Measurements from ENCODE around the gene ARSK.

The ARSK gene

GRCh38 chr5:95528565-95528964, 26.3 kb upstream of the ARSK start:
- no peak overlapping the region for H3K27ac ChIP-seq (ENCODE audit: low read depth, low read length)
- H3K9ac ChIP-seq (ENCODE audit: low read depth in 1 of 2, low read length in 2 of 2), result no peak overlapping the region
- H3K4me3 ChIP-seq (ENCODE audit: low read depth in 1 of 2, low read length in 2 of 2), result no peak overlapping the region
- no peaks in the 10 kb centered on the region for H3K27me3 ChIP-seq (ENCODE audit: control insufficient read depth in 1 of 2, insufficient read depth in 2 of 2, low read length in 2 of 2)
- no peaks in the 10 kb centered on the region for H3K4me1 ChIP-seq (ENCODE audit: control insufficient read depth in 1 of 2, insufficient read depth in 2 of 2, low read length in 2 of 2)
- H3K36me3 ChIP-seq (ENCODE audit: control insufficient read depth in 1 of 2, insufficient read depth in 2 of 2, low read length in 2 of 2), result peaks cover 22 to 50% of the 10 kb centered on the region in 2 donors
- no peaks in the 10 kb centered on the region for H3K9me3 ChIP-seq (ENCODE audit: control insufficient read depth in 1 of 2, low read length in 2 of 2)

GRCh38 chr5:95530416-95530815, 24.5 kb upstream of the ARSK start:
- Histone ChIP-seq H3K4me1 (ENCODE audit: control insufficient read depth in 1 of 2, insufficient read depth in 2 of 2, low read length in 2 of 2) (no peaks in the 10 kb centered on the region), H3K9ac (ENCODE audit: low read depth in 1 of 2, low read length in 2 of 2) (no peak overlapping the region), H3K27ac (ENCODE audit: low read depth, low read length) (no peak overlapping the region), H3K27me3 (ENCODE audit: control insufficient read depth in 1 of 2, insufficient read depth in 2 of 2, low read length in 2 of 2) (no peaks in the 10 kb centered on the region), H3K4me3 (ENCODE audit: low read depth in 1 of 2, low read length in 2 of 2) (no peak overlapping the region), H3K9me3 (ENCODE audit: control insufficient read depth in 1 of 2, low read length in 2 of 2) (no peaks in the 10 kb centered on the region), H3K36me3 (ENCODE audit: control insufficient read depth in 1 of 2, insufficient read depth in 2 of 2, low read length in 2 of 2) (peaks cover 20 to 45% of the 10 kb centered on the region in 2 donors)

DNA sequence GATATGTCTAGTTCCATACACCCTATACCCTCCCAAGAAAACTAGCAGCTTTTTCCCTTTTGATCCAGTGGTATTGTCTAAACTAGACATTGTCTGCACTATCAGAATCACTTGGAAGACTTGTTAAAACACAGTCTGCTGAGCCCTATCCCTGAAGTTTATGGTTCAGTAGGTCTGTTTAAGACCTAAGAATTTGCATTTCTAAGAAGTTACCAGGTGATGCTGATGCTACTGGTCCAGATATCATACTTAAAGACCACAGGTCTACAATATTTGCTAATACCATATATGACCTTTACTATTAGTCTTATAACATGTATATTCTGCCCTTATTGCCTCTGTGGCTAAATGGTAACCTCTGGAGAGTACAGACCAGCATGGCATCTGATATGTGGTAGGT, 23.4 kb upstream of the ARSK start:
- H3K27ac ChIP-seq (ENCODE audit: low read depth, low read length), result no peak overlapping the region
- no peak overlapping the region for H3K9ac ChIP-seq (ENCODE audit: low read depth in 1 of 2, low read length in 2 of 2)
- H3K27me3 ChIP-seq (ENCODE audit: control insufficient read depth in 1 of 2, insufficient read depth in 2 of 2, low read length in 2 of 2), result no peaks in the 10 kb centered on the region
- no peaks in the 10 kb centered on the region for H3K9me3 ChIP-seq (ENCODE audit: control insufficient read depth in 1 of 2, low read length in 2 of 2)
- no peaks in the 10 kb centered on the region for H3K4me1 ChIP-seq (ENCODE audit: control insufficient read depth in 1 of 2, insufficient read depth in 2 of 2, low read length in 2 of 2)
- no peak overlapping the region for H3K4me3 ChIP-seq (ENCODE audit: low read depth in 1 of 2, low read length in 2 of 2)
- peaks cover 23 to 50% of the 10 kb centered on the region in 2 donors for H3K36me3 ChIP-seq (ENCODE audit: control insufficient read depth in 1 of 2, insufficient read depth in 2 of 2, low read length in 2 of 2)

GRCh38 chr5:95532415-95532814, 22.5 kb upstream of the ARSK start:
- Histone ChIP-seq H3K27ac (ENCODE audit: low read depth, low read length) (no peak overlapping the region), H3K9ac (ENCODE audit: low read depth in 1 of 2, low read length in 2 of 2) (no peak overlapping the region), H3K4me3 (ENCODE audit: low read depth in 1 of 2, low read length in 2 of 2) (no peak overlapping the region), H3K36me3 (ENCODE audit: control insufficient read depth in 1 of 2, insufficient read depth in 2 of 2, low read length in 2 of 2) (peaks cover 19 to 53% of the 10 kb centered on the region in 2 donors), H3K4me1 (ENCODE audit: control insufficient read depth in 1 of 2, insufficient read depth in 2 of 2, low read length in 2 of 2) (no peaks in the 10 kb centered on the region), H3K27me3 (ENCODE audit: control insufficient read depth in 1 of 2, insufficient read depth in 2 of 2, low read length in 2 of 2) (no peaks in the 10 kb centered on the region), H3K9me3 (ENCODE audit: control insufficient read depth in 1 of 2, low read length in 2 of 2) (no peaks in the 10 kb centered on the region)

DNA sequence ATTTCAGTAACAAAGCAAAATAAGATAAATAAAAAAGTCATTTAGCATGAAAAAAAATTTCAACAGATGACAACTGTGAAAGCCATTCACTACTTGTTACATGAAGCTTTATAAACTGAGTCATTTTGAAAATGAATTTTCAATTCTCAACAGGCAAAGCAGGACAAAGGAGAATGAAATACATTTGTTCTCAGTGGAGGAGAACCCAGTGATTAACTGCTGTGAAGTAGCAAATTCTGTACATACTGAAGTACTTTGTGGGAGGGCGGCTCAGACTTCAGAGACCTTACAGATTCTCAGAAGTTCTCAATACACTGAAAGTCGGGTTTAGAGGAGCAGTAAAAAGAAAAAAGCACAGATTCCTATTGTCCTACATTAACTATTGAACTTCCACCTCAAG, 21.8 kb upstream of the ARSK start:
- Histone ChIP-seq H3K36me3 (ENCODE audit: control insufficient read depth in 1 of 2, insufficient read depth in 2 of 2, low read length in 2 of 2) (peaks cover 19 to 53% of the 10 kb centered on the region in 2 donors), H3K27me3 (ENCODE audit: control insufficient read depth in 1 of 2, insufficient read depth in 2 of 2, low read length in 2 of 2) (no peaks in the 10 kb centered on the region), H3K4me3 (ENCODE audit: low read depth in 1 of 2, low read length in 2 of 2) (no peak overlapping the region), H3K9me3 (ENCODE audit: control insufficient read depth in 1 of 2, low read length in 2 of 2) (no peaks in the 10 kb centered on the region), H3K27ac (ENCODE audit: low read depth, low read length) (no peak overlapping the region), H3K9ac (ENCODE audit: low read depth in 1 of 2, low read length in 2 of 2) (no peak overlapping the region), H3K4me1 (ENCODE audit: control insufficient read depth in 1 of 2, insufficient read depth in 2 of 2, low read length in 2 of 2) (no peaks in the 10 kb centered on the region)

GRCh38 chr5:95533761-95534160, 21.1 kb upstream of the ARSK start:
- Histone ChIP-seq H3K9me3 (ENCODE audit: control insufficient read depth in 1 of 2, low read length in 2 of 2) (no peaks in the 10 kb centered on the region), H3K4me3 (ENCODE audit: low read depth in 1 of 2, low read length in 2 of 2) (no peak overlapping the region), H3K36me3 (ENCODE audit: control insufficient read depth in 1 of 2, insufficient read depth in 2 of 2, low read length in 2 of 2) (peaks cover 19 to 49% of the 10 kb centered on the region in 2 donors), H3K27ac (ENCODE audit: low read depth, low read length) (no peak overlapping the region), H3K9ac (ENCODE audit: low read depth in 1 of 2, low read length in 2 of 2) (no peak overlapping the region), H3K4me1 (ENCODE audit: control insufficient read depth in 1 of 2, insufficient read depth in 2 of 2, low read length in 2 of 2) (no peaks in the 10 kb centered on the region), H3K27me3 (ENCODE audit: control insufficient read depth in 1 of 2, insufficient read depth in 2 of 2, low read length in 2 of 2) (no peaks in the 10 kb centered on the region)

- peaks cover 8 to 56% of the 10 kb centered on the region in 2 donors for H3K36me3 ChIP-seq (ENCODE audit: control insufficient read depth in 1 of 2, insufficient read depth in 2 of 2, low read length in 2 of 2)
- no peaks in the 10 kb centered on the region for H3K27me3 ChIP-seq (ENCODE audit: control insufficient read depth in 1 of 2, insufficient read depth in 2 of 2, low read length in 2 of 2)
- H3K4me3 ChIP-seq (ENCODE audit: low read depth in 1 of 2, low read length in 2 of 2), result no peak overlapping the region
- H3K9me3 ChIP-seq (ENCODE audit: control insufficient read depth in 1 of 2, low read length in 2 of 2), result no peaks in the 10 kb centered on the region
- H3K27ac ChIP-seq (ENCODE audit: low read depth, low read length), result no peak overlapping the region
- H3K4me1 ChIP-seq (ENCODE audit: control insufficient read depth in 1 of 2, insufficient read depth in 2 of 2, low read length in 2 of 2), result no peaks in the 10 kb centered on the region
- no peak overlapping the region for H3K9ac ChIP-seq (ENCODE audit: low read depth in 1 of 2, low read length in 2 of 2)
These were observed 17.4 kb upstream of the ARSK start for GRCh38 chr5:95537501-95537900.

DNA sequence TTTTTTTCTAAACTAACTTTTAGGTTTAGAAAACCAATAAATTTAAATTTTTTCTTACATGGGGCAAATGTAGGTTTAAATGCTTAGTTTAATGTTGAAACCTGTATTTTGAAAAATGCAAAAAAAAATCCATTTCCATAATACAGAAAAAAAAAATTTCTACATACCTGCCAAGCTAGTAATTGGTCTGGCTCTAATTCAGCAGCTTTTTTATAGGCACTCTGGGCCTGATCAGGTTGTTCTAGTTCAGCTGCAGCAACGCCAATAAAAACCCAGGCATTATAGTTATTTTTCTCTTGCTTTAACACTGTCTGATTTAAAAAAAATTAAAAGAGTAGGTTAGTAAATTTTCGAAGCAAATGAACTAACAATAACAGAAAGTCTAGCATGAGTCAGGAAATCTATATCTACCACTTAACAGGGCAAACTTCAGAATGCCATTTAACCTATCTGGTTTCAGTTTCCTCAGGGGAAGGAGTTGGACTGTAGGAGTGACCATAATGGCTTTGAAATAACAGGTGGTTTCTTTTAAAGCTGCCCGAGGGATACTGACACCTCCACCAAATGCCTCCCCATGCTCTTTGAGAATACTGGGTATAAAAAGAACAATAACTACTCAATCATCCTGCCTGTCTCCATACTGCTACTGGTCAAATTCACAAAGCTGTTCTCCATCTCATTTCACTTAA, 11.7 kb upstream of the ARSK start:
- no peak overlapping the region for H3K4me3 ChIP-seq (ENCODE audit: low read depth in 1 of 2, low read length in 2 of 2)
- no peak overlapping the region for H3K9ac ChIP-seq (ENCODE audit: low read depth in 1 of 2, low read length in 2 of 2)
- no peak overlapping the region for H3K27ac ChIP-seq (ENCODE audit: low read depth, low read length)
- no peaks in the 10 kb centered on the region for H3K27me3 ChIP-seq (ENCODE audit: control insufficient read depth in 1 of 2, insufficient read depth in 2 of 2, low read length in 2 of 2)
- H3K4me1 ChIP-seq (ENCODE audit: control insufficient read depth in 1 of 2, insufficient read depth in 2 of 2, low read length in 2 of 2), result peaks cover 0 to 6% of the 10 kb centered on the region in 2 donors
- no peaks in the 10 kb centered on the region for H3K9me3 ChIP-seq (ENCODE audit: control insufficient read depth in 1 of 2, low read length in 2 of 2)
- H3K36me3 ChIP-seq (ENCODE audit: control insufficient read depth in 1 of 2, insufficient read depth in 2 of 2, low read length in 2 of 2), result peaks cover 21 to 56% of the 10 kb centered on the region in 2 donors

DNA sequence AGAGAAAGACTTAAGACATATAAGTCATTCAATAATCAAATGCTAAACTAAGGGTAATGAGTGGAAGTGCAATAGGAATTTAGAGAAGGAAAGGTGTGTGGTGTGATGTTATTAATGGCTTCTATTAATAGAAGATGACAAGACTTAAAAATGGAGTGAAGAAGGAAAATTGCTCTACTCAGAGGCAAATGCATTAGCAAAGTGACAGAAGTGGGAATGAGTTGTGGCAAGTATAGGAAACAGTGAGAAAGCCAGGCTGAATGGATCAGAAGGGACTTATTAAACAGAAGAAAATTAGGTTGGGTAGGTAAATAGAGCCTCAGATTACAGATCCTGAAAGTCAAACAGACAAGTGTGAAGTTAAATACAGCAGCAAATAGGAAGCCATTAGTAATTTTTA, 5.9 kb upstream of the ARSK start:
- peaks cover 6% of the 10 kb centered on the region in 2 donors for H3K4me1 ChIP-seq (ENCODE audit: control insufficient read depth in 1 of 2, insufficient read depth in 2 of 2, low read length in 2 of 2)
- H3K27me3 ChIP-seq (ENCODE audit: control insufficient read depth in 1 of 2, insufficient read depth in 2 of 2, low read length in 2 of 2), result no peaks in the 10 kb centered on the region
- peaks cover 25 to 34% of the 10 kb centered on the region in 2 donors for H3K36me3 ChIP-seq (ENCODE audit: control insufficient read depth in 1 of 2, insufficient read depth in 2 of 2, low read length in 2 of 2)
- H3K4me3 ChIP-seq (ENCODE audit: low read depth in 1 of 2, low read length in 2 of 2), result no peak overlapping the region
- H3K9me3 ChIP-seq (ENCODE audit: control insufficient read depth in 1 of 2, low read length in 2 of 2), result no peaks in the 10 kb centered on the region
- H3K27ac ChIP-seq (ENCODE audit: low read depth, low read length), result no peak overlapping the region
- H3K9ac ChIP-seq (ENCODE audit: low read depth in 1 of 2, low read length in 2 of 2), result no peak overlapping the region

DNA sequence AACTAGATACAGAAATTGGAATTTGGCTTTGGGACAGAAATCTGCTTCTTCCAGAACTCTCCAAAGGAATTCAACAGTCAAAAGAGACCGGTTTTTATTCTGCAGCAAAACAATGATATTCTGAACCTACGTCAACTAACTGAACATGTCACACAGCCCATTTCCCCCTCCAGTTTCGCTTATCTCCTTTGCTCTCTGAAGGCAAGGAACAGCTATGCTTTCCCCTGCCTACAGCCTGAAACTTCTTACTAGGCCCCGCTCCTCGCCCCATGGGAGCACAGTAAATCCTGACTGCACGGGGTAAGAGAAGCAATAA, 612 bp upstream of the ARSK start:
- no peaks in the 10 kb centered on the region for H3K9me3 ChIP-seq (ENCODE audit: control insufficient read depth in 1 of 2, low read length in 2 of 2)
- peak overlapping the region; percentile 63 for H3K27ac ChIP-seq (ENCODE audit: low read depth, low read length)
- H3K36me3 ChIP-seq (ENCODE audit: control insufficient read depth in 1 of 2, insufficient read depth in 2 of 2, low read length in 2 of 2), result peaks cover 0 to 7% of the 10 kb centered on the region in 2 donors
- H3K4me3 ChIP-seq (ENCODE audit: low read depth in 1 of 2, low read length in 2 of 2), result peak overlapping the region; percentile 96 to 97
- peaks cover 14 to 18% of the 10 kb centered on the region in 2 donors for H3K4me1 ChIP-seq (ENCODE audit: control insufficient read depth in 1 of 2, insufficient read depth in 2 of 2, low read length in 2 of 2)
- H3K9ac ChIP-seq (ENCODE audit: low read depth in 1 of 2, low read length in 2 of 2), result peak overlapping the region; percentile 73 to 80
- H3K27me3 ChIP-seq (ENCODE audit: control insufficient read depth in 1 of 2, insufficient read depth in 2 of 2, low read length in 2 of 2), result no peaks in the 10 kb centered on the region
